ENCODE data around the gene KCNAB2.
"Not testable (repeated sequence)": the region's sequence is repeated elsewhere in the genome, so short reads cannot be mapped to it uniquely, and the experiment has no call there.

The KCNAB2 gene

GRCh38 chr1:6075748-6076147 lies 30.1 kb downstream of the KCNAB2 start:
- Histone ChIP-seq H3K36me3 (ENCODE audit: control insufficient read depth, insufficient read depth, low read length) (peaks cover 23% of the 10 kb centered on the region), H3K4me3 (replicated peaks; ENCODE audit: low read depth, low read length) (no peak overlapping the region), H3K27me3 (replicated peaks; ENCODE audit: control insufficient read depth, insufficient read depth, low read length) (no peaks in the 10 kb centered on the region)
- no peak for TF ChIP-seq CTCF (IDR thresholded peaks at IDR 0.05; ENCODE audit: insufficient read depth, low read length, poor library complexity, severe bottlenecking)
- DNase-seq (ENCODE audit: extremely low read depth, insufficient read length) = no peak

- not testable (repeated sequence) for H3K27me3 ChIP-seq (replicated peaks; ENCODE audit: control insufficient read depth, insufficient read depth, low read length); H3K4me3 ChIP-seq (replicated peaks; ENCODE audit: low read depth, low read length); DNase-seq (ENCODE audit: extremely low read depth, insufficient read length)
- peaks cover 30% of the 10 kb centered on the region for H3K36me3 ChIP-seq (ENCODE audit: control insufficient read depth, insufficient read depth, low read length)
Measured at GRCh38 chr1:6077061-6077460, 31.4 kb downstream of the KCNAB2 start.

- DNase-seq (ENCODE audit: extremely low read depth, insufficient read length) = no peak
- no peak overlapping the region for H3K4me3 ChIP-seq (replicated peaks; ENCODE audit: low read depth, low read length)
- no peak for TF ChIP-seq CTCF (IDR thresholded peaks at IDR 0.05; ENCODE audit: insufficient read depth, low read length, poor library complexity, severe bottlenecking)
- no peaks in the 10 kb centered on the region for H3K27me3 ChIP-seq (replicated peaks; ENCODE audit: control insufficient read depth, insufficient read depth, low read length)
- peaks cover 28% of the 10 kb centered on the region for H3K36me3 ChIP-seq (ENCODE audit: control insufficient read depth, insufficient read depth, low read length)
Measured at GRCh38 chr1:6077506-6077905, 31.8 kb downstream of the KCNAB2 start.

GRCh38 chr1:6077919-6078318 lies 32.2 kb downstream of the KCNAB2 start:
- H3K27me3 ChIP-seq (replicated peaks; ENCODE audit: control insufficient read depth, insufficient read depth, low read length) = no peaks in the 10 kb centered on the region
- DNase-seq (ENCODE audit: extremely low read depth, insufficient read length) = no peak
- TF ChIP-seq CTCF (IDR thresholded peaks at IDR 0.05; ENCODE audit: insufficient read depth, low read length, poor library complexity, severe bottlenecking) = no peak

GRCh38 chr1:6080469-6080868 lies 34.8 kb downstream of the KCNAB2 start:
- H3K4me3 ChIP-seq (replicated peaks; ENCODE audit: low read depth, low read length) = no peak overlapping the region
- H3K27me3 ChIP-seq (replicated peaks; ENCODE audit: control insufficient read depth, insufficient read depth, low read length) = no peaks in the 10 kb centered on the region
- peak; percentile 3 for TF ChIP-seq CTCF (IDR thresholded peaks at IDR 0.05; ENCODE audit: insufficient read depth, low read length, poor library complexity, severe bottlenecking)
- DNase-seq (ENCODE audit: extremely low read depth, insufficient read length) = no peak
- H3K36me3 ChIP-seq (ENCODE audit: control insufficient read depth, insufficient read depth, low read length) = peaks cover 21% of the 10 kb centered on the region

More at GRCh38 chr1:6077919-6078318, 32.2 kb downstream of the KCNAB2 start:
- Histone ChIP-seq H3K4me3 (replicated peaks; ENCODE audit: low read depth, low read length) (no peak overlapping the region), H3K36me3 (ENCODE audit: control insufficient read depth, insufficient read depth, low read length) (peaks cover 27% of the 10 kb centered on the region)

GRCh38 chr1:6081901-6082300 lies 36.2 kb downstream of the KCNAB2 start:
- TF ChIP-seq CTCF (IDR thresholded peaks at IDR 0.05; ENCODE audit: insufficient read depth, low read length, poor library complexity, severe bottlenecking) = no peak
- DNase-seq (ENCODE audit: extremely low read depth, insufficient read length) = no peak
- Histone ChIP-seq H3K36me3 (ENCODE audit: control insufficient read depth, insufficient read depth, low read length) (peaks cover 16% of the 10 kb centered on the region), H3K4me3 (replicated peaks; ENCODE audit: low read depth, low read length) (no peak overlapping the region), H3K27me3 (replicated peaks; ENCODE audit: control insufficient read depth, insufficient read depth, low read length) (no peaks in the 10 kb centered on the region)
